Cortex of kidney (tissue), 1 donor: ENCODE measurements around the gene KCNG2.
"Not testable (repeated sequence)": the region's sequence is repeated elsewhere in the genome, so short reads cannot be mapped to it uniquely, and the experiment has no call there.

Source experiments
- DNase-seq: peaks from one replicate; lab custom pipeline; 2025; lab: John Stamatoyannopoulos, UW

The KCNG2 gene

GRCh38 chr18:79797518-79798345 lies at the start of gene KCNG2:
Gene KCNG2 (plus strand): TSS chr18:79797938. CDS start chr18:79863668, 65,730 bp downstream.
- no peak for DNase-seq

GRCh38 chr18:79748321-79749180 lies 49.2 kb upstream of the KCNG2 start:
- DNase-seq: no peak

- no peak for DNase-seq
Measured at GRCh38 chr18:79749251-79750191, 48.2 kb upstream of the KCNG2 start.

- DNase-seq: no peak
Measured at GRCh38 chr18:79750980-79751571, 46.7 kb upstream of the KCNG2 start.

GRCh38 chr18:79751918-79752578 lies 45.7 kb upstream of the KCNG2 start:
- not testable (repeated sequence) for DNase-seq

GRCh38 chr18:79752946-79753345 lies 44.8 kb upstream of the KCNG2 start:
- not testable (repeated sequence) for DNase-seq

- DNase-seq: no peak
Measured at GRCh38 chr18:79753391-79753851, 44.3 kb upstream of the KCNG2 start.

- DNase-seq: no peak
Measured at GRCh38 chr18:79754022-79754761, 43.5 kb upstream of the KCNG2 start.

GRCh38 chr18:79754831-79755351 lies 42.8 kb upstream of the KCNG2 start:
- DNase-seq: no peak

GRCh38 chr18:79755496-79756142 lies 42.1 kb upstream of the KCNG2 start:
- no peak for DNase-seq

GRCh38 chr18:79756143-79756500 lies 41.6 kb upstream of the KCNG2 start:
- DNase-seq: no peak

GRCh38 chr18:79756826-79757225 lies 40.9 kb upstream of the KCNG2 start:
- DNase-seq: no peak

GRCh38 chr18:79760348-79760747 lies 37.4 kb upstream of the KCNG2 start:
- no peak for DNase-seq

GRCh38 chr18:79760881-79761280 lies 36.9 kb upstream of the KCNG2 start:
- DNase-seq: no peak

- no peak for DNase-seq
Measured at GRCh38 chr18:79763407-79763806, 34.3 kb upstream of the KCNG2 start.

GRCh38 chr18:79764131-79764530 lies 33.6 kb upstream of the KCNG2 start:
- no peak for DNase-seq

- no peak for DNase-seq
Measured at GRCh38 chr18:79765491-79766245, 32.1 kb upstream of the KCNG2 start.

GRCh38 chr18:79766308-79766707 lies 31.4 kb upstream of the KCNG2 start:
- no peak for DNase-seq

GRCh38 chr18:79768745-79769144 lies 29.0 kb upstream of the KCNG2 start:
- no peak for DNase-seq
